ENCODE data around the gene GPS2.

DNA sequence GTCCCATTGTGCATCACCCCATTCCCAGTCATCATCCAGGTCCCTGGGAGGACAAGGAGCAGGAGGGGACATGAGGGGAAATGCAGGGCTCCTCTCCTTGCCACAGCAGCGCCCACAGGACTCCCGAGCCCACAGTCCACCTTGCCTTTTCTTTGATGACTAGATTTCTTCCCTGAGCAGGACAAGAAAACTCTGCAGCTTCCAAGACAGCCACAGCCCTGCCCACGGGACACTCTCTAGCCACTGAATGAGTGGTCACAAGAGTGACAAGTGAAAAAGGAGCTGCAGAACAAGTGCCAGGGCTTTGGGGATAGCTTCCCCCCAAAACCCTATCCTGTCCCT lies 9.2 kb upstream of the GPS2 start:
- TF ChIP-seq, protein P1, sequence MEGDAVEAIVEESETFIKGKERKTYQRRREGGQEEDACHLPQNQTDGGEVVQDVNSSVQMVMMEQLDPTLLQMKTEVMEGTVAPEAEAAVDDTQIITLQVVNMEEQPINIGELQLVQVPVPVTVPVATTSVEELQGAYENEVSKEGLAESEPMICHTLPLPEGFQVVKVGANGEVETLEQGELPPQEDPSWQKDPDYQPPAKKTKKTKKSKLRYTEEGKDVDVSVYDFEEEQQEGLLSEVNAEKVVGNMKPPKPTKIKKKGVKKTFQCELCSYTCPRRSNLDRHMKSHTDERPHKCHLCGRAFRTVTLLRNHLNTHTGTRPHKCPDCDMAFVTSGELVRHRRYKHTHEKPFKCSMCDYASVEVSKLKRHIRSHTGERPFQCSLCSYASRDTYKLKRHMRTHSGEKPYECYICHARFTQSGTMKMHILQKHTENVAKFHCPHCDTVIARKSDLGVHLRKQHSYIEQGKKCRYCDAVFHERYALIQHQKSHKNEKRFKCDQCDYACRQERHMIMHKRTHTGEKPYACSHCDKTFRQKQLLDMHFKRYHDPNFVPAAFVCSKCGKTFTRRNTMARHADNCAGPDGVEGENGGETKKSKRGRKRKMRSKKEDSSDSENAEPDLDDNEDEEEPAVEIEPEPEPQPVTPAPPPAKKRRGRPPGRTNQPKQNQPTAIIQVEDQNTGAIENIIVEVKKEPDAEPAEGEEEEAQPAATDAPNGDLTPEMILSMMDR (IDR thresholded peaks at IDR 0.05): no peak
- no peak for TF ChIP-seq POLR2A (IDR thresholded peaks at IDR 0.05)
